Smooth muscle cell (in vitro differentiated cells): ENCODE measurements around the gene A3GALT2. TPM values are rescaled to one million over a fixed set of nuclear protein-coding genes. Genes with fewer than 3 reads are reported as not detected.

Source experiments
- DNase-seq: peaks from one replicate; lab custom pipeline; 2025; ENCODE audit not compliant: unreplicated experiment; lab: John Stamatoyannopoulos, UW
- H2AFZ ChIP-seq: fragments of 200-600 bp; sonication (generic); 2 replicates; pipeline ENCODE4 v1.6.0; 2016; ENCODE audit warnings: antibody characterized with exemption, low read depth, mild to moderate bottlenecking
- H3F3A ChIP-seq: fragments of 200-600 bp; sonication (generic); 2 replicates; pipeline ENCODE4 v1.6.0; 2017; ENCODE audit warnings: antibody characterized with exemption, low read depth
- H3K27ac ChIP-seq: fragments of 200-600 bp; sonication (generic); 2 replicates; pipeline ENCODE4 v1.5.1; 2016; ENCODE audit warnings: low read depth, mild to moderate bottlenecking
- H3K27me3 ChIP-seq: fragments of 200-600 bp; sonication (generic); 2 replicates; pipeline ENCODE4 v1.6.1; 2016; ENCODE audit warnings: low read depth, mild to moderate bottlenecking
- H3K36me3 ChIP-seq: fragments of 200-600 bp; sonication (generic); 2 replicates; pipeline ENCODE4 v1.5.1; 2016; ENCODE audit warnings: low read depth
- H3K4me1 ChIP-seq: fragments of 200-600 bp; sonication (generic); 2 replicates; pipeline ENCODE4 v1.5.1; 2016; ENCODE audit warnings: low read depth
- H3K4me2 ChIP-seq: fragments of 200-600 bp; sonication (generic); 2 replicates; pipeline ENCODE4 v1.6.0; 2016; ENCODE audit warnings: mild to moderate bottlenecking
- H3K4me3 ChIP-seq: fragments of 200-600 bp; sonication (generic); 2 replicates; pipeline ENCODE4 v1.5.1; 2016; ENCODE audit warnings: mild to moderate bottlenecking
- H3K79me2 ChIP-seq: fragments of 200-600 bp; sonication (generic); 2 replicates; pipeline ENCODE4 v1.6.0; 2016; ENCODE audit warnings: low read depth, mild to moderate bottlenecking
- H3K9ac ChIP-seq: fragments of 200-600 bp; sonication (generic); 2 replicates; pipeline ENCODE4 v1.6.0; 2016; ENCODE audit warnings: low read depth
- H3K9me3 ChIP-seq: fragments of 200-600 bp; sonication (generic); replicated peaks from 2 replicates; pipeline ENCODE4 v1.5.1; 2016; ENCODE audit warnings: low read depth
- H4K20me1 ChIP-seq: fragments of 200-600 bp; sonication (generic); 2 replicates; pipeline ENCODE4 v1.6.0; 2016; ENCODE audit warnings: low read depth
- WGBS: methylation state at CpG from one replicate; pipeline ENCODE4 v1.1.7; 2016; ENCODE audit warnings: low lambda C conversion rate; 5-methylcytosine and 5-hydroxymethylcytosine counted together
- polyA plus RNA-seq: library from polyadenylated mRNA; unstranded; fragments of >200 nt; fragmentation: Nextera tagmentation; extraction: Ambion mirVana; gene quantifications from 2 replicates; pipeline ENCODE4 v1.2.1, GENCODE V29; 2016
- total RNA-seq: library from RNA; depleted of rRNA; stranded (reverse); fragments of >200 nt; gene quantifications from 2 replicates; pipeline ENCODE4 v1.2.3, GENCODE V29; 2014
- TF ChIP-seq, protein P1 (sequence below): fragments of 200-600 bp; sonication (generic); IDR thresholded peaks from 2 replicates; pipeline ENCODE4 v1.5.1; 2017; ENCODE audit warnings: borderline replicate concordance, mild to moderate bottlenecking, antibody characterized with exemption; ENCODE audit not compliant: insufficient read depth, poor library complexity, severe bottlenecking

A3GALT2 gene
- total and polyA plus RNA-seq, 2 experiments from 2014 or later: not detected

DNA sequence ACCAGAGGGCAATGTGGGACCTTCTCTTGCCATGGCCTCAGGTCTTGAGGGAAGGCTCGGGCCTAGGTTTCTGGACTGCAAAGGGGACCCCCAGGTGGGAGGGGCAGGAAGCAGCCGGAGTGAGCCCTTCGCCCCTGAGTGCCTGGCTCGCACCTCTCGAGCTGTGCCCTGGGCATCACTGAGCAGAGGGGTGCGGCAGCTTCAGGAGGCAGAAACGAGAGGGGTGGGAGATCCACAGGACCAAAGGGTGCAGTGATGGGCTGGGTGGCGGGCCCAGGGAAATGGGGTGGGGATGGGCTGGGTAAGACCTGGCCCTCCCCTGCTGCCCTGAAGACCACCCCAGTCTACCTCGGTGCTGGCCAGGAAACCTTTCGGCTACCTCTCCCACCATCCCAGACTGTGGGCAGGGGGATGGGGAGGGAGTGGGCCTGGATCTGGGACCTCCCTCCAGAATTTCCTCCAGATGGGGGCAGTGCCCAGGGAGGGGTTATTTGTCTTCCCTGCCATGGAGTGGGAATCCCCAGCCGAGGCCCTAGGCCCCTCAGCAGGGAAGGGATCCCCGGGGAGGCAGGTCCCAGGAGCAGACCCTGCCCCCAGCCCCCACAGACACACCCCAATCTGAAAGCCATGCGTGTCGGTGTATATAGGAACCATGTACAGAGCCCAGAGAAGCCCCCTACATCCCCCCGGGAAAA is 21.3 kb downstream of the A3GALT2 start:
- Histone ChIP-seq H3F3A (no peaks in the 10 kb centered on the region), H3K27ac (no peak overlapping the region), H3K9me3 (no peaks in the 10 kb centered on the region), H3K36me3 (no peaks in the 10 kb centered on the region), H3K4me1 (no peaks in the 10 kb centered on the region), H2AFZ (no peak overlapping the region), H3K9ac (no peak overlapping the region), H3K4me2 (no peak overlapping the region), H3K4me3 (no peak overlapping the region), H4K20me1 (peaks cover 11% of the 10 kb centered on the region), H3K27me3 (no peaks in the 10 kb centered on the region), H3K79me2 (no peaks in the 10 kb centered on the region)
- no peak for DNase-seq
- WGBS: 98% methylated on average over 15 of the region's 15 CpGs
- TF ChIP-seq, protein P1, sequence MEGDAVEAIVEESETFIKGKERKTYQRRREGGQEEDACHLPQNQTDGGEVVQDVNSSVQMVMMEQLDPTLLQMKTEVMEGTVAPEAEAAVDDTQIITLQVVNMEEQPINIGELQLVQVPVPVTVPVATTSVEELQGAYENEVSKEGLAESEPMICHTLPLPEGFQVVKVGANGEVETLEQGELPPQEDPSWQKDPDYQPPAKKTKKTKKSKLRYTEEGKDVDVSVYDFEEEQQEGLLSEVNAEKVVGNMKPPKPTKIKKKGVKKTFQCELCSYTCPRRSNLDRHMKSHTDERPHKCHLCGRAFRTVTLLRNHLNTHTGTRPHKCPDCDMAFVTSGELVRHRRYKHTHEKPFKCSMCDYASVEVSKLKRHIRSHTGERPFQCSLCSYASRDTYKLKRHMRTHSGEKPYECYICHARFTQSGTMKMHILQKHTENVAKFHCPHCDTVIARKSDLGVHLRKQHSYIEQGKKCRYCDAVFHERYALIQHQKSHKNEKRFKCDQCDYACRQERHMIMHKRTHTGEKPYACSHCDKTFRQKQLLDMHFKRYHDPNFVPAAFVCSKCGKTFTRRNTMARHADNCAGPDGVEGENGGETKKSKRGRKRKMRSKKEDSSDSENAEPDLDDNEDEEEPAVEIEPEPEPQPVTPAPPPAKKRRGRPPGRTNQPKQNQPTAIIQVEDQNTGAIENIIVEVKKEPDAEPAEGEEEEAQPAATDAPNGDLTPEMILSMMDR: no peak

- 77% methylated on average over 18 of the region's 18 CpGs for WGBS
- Histone ChIP-seq H3K9me3 (no peaks in the 10 kb centered on the region), H3K79me2 (no peaks in the 10 kb centered on the region), H3K27me3 (no peaks in the 10 kb centered on the region), H3K4me1 (no peaks in the 10 kb centered on the region), H2AFZ (no peak overlapping the region), H3K4me3 (no peak overlapping the region), H3K27ac (no peak overlapping the region), H3F3A (no peaks in the 10 kb centered on the region), H3K9ac (no peak overlapping the region), H3K36me3 (no peaks in the 10 kb centered on the region), H3K4me2 (no peak overlapping the region), H4K20me1 (peaks cover 20% of the 10 kb centered on the region)
- TF ChIP-seq, protein P1: peak; percentile 74
- DNase-seq: peak; percentile 6
Observed at GRCh38 chr1:33298623-33299277, 22.1 kb downstream of the A3GALT2 start.

DNA sequence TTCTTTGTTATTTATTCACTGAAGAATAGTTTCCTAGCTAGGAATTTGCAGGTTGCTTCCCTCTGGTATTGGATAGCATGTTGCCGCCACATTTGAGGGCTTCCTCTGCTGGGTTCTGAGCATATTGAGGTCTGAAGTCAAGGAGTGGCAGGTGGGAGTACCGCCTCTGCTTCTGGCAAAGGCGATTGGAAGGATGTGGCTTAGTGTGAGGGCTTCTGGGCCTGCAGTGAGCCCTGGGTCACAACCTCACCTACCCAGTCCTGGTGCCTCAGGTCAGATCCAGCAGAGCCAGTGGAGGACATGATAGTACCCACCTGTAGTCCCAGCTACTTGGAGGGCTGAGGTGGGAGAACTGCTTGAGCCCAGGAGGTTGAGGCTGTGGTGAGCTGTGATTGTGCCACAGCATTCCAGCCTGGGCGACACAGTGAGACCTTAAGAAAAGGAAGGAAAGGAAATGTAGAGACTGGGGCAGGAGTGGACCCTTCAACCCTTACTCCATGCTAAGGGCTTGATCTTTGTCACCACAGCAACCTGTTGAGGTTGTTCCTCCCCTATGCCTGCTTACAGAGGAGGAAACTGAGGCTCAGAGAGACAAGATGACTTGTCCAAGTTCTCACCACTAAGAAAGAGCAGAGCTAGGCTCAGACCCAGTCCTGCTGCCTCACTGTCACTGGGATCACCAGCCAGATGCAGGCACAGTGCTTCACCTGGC is 22.8 kb downstream of the A3GALT2 start:
- Histone ChIP-seq H3K79me2 (no peaks in the 10 kb centered on the region), H3K36me3 (no peaks in the 10 kb centered on the region), H3K4me1 (no peaks in the 10 kb centered on the region), H4K20me1 (peaks cover 26% of the 10 kb centered on the region), H3K9ac (no peak overlapping the region), H3K27me3 (no peaks in the 10 kb centered on the region), H3K4me3 (no peak overlapping the region), H3K4me2 (no peak overlapping the region), H3F3A (no peaks in the 10 kb centered on the region), H3K9me3 (no peaks in the 10 kb centered on the region), H2AFZ (no peak overlapping the region), H3K27ac (no peak overlapping the region)
- 99% methylated on average over 4 of the region's 4 CpGs for WGBS
- DNase-seq: no peak
- TF ChIP-seq, protein P1: no peak
